ENCODE results near the gene KSR2.

Gene KSR2

GRCh38 chr12:117453961-117454360 is 514.8 kb downstream of the KSR2 start:
- no peak overlapping the region for H3K9ac ChIP-seq (ENCODE audit: low read length)
- no peak overlapping the region for H2AFZ ChIP-seq (ENCODE audit: low read depth, low read length)
- no peaks in the 10 kb centered on the region for H4K20me1 ChIP-seq (ENCODE audit: insufficient read depth, low read length)
- no peak overlapping the region for H3K27ac ChIP-seq (ENCODE audit: low read length)
- TF ChIP-seq CTCF (IDR thresholded peaks at IDR 0.05; ENCODE audit: low read depth, low read length) (no peak), EZH2phosphoT487 (IDR thresholded peaks at IDR 0.05; ENCODE audit: low read depth) (no peak)
- no peaks in the 10 kb centered on the region for H3K36me3 ChIP-seq (replicated peaks; ENCODE audit: low read depth, low read length)
- no peak overlapping the region for H3K4me2 ChIP-seq (ENCODE audit: low read length)
- no peaks in the 10 kb centered on the region for H3K4me1 ChIP-seq (ENCODE audit: low read length)
- H3K4me3 ChIP-seq (ENCODE audit: low read length), result no peak overlapping the region
- H3K27me3 ChIP-seq (ENCODE audit: low read depth, low read length), result peaks cover 3% of the 10 kb centered on the region; the same call in 1 of the 2 replicates
- no peaks in the 10 kb centered on the region for H3K79me2 ChIP-seq (ENCODE audit: low read length)
- no peaks in the 10 kb centered on the region for H3K9me3 ChIP-seq (ENCODE audit: insufficient read depth, low read length)

- Histone ChIP-seq H3K27ac (ENCODE audit: low read length) (no peak overlapping the region), H3K9ac (ENCODE audit: low read length) (no peak overlapping the region), H3K36me3 (replicated peaks; ENCODE audit: low read depth, low read length) (no peaks in the 10 kb centered on the region), H3K9me3 (ENCODE audit: insufficient read depth, low read length) (no peaks in the 10 kb centered on the region), H3K27me3 (ENCODE audit: low read depth, low read length) (peaks cover 3% of the 10 kb centered on the region; the same call in 1 of the 2 replicates), H3K4me3 (ENCODE audit: low read length) (no peak overlapping the region), H3K79me2 (ENCODE audit: low read length) (no peaks in the 10 kb centered on the region), H4K20me1 (ENCODE audit: insufficient read depth, low read length) (no peaks in the 10 kb centered on the region), H2AFZ (ENCODE audit: low read depth, low read length) (no peak overlapping the region), H3K4me2 (ENCODE audit: low read length) (no peak overlapping the region), H3K4me1 (ENCODE audit: low read length) (no peaks in the 10 kb centered on the region)
- TF ChIP-seq CTCF (IDR thresholded peaks at IDR 0.05; ENCODE audit: low read depth, low read length) (no peak), EZH2phosphoT487 (IDR thresholded peaks at IDR 0.05; ENCODE audit: low read depth) (no peak)
Observed at GRCh38 chr12:117452112-117452511, 516.7 kb downstream of the KSR2 start.

GRCh38 chr12:117450209-117450608 is 518.6 kb downstream of the KSR2 start:
- no peaks in the 10 kb centered on the region for H3K27me3 ChIP-seq (ENCODE audit: low read depth, low read length)
- no peak for TF ChIP-seq CTCF (IDR thresholded peaks at IDR 0.05; ENCODE audit: low read depth, low read length)
- TF ChIP-seq EZH2phosphoT487 (IDR thresholded peaks at IDR 0.05; ENCODE audit: low read depth), result no peak
- no peak overlapping the region for H3K4me2 ChIP-seq (ENCODE audit: low read length)
- no peaks in the 10 kb centered on the region for H4K20me1 ChIP-seq (ENCODE audit: insufficient read depth, low read length)
- no peak overlapping the region for H2AFZ ChIP-seq (ENCODE audit: low read depth, low read length)
- H3K4me3 ChIP-seq (ENCODE audit: low read length), result no peak overlapping the region
- no peaks in the 10 kb centered on the region for H3K79me2 ChIP-seq (ENCODE audit: low read length)
- H3K9ac ChIP-seq (ENCODE audit: low read length), result no peak overlapping the region
- no peaks in the 10 kb centered on the region for H3K36me3 ChIP-seq (replicated peaks; ENCODE audit: low read depth, low read length)
- H3K27ac ChIP-seq (ENCODE audit: low read length), result no peak overlapping the region
- H3K9me3 ChIP-seq (ENCODE audit: insufficient read depth, low read length), result no peaks in the 10 kb centered on the region
- no peaks in the 10 kb centered on the region for H3K4me1 ChIP-seq (ENCODE audit: low read length)

- H3K9me3 ChIP-seq (ENCODE audit: insufficient read depth, low read length), result no peaks in the 10 kb centered on the region
- H3K4me2 ChIP-seq (ENCODE audit: low read length), result no peak overlapping the region
- no peaks in the 10 kb centered on the region for H3K79me2 ChIP-seq (ENCODE audit: low read length)
- H2AFZ ChIP-seq (ENCODE audit: low read depth, low read length), result no peak overlapping the region
- no peak overlapping the region for H3K27ac ChIP-seq (ENCODE audit: low read length)
- H3K36me3 ChIP-seq (replicated peaks; ENCODE audit: low read depth, low read length), result no peaks in the 10 kb centered on the region
- no peaks in the 10 kb centered on the region for H4K20me1 ChIP-seq (ENCODE audit: insufficient read depth, low read length)
- H3K4me1 ChIP-seq (ENCODE audit: low read length), result no peaks in the 10 kb centered on the region
- H3K9ac ChIP-seq (ENCODE audit: low read length), result no peak overlapping the region
- TF ChIP-seq EZH2phosphoT487 (IDR thresholded peaks at IDR 0.05; ENCODE audit: low read depth), result no peak
- TF ChIP-seq CTCF (IDR thresholded peaks at IDR 0.05; ENCODE audit: low read depth, low read length), result no peak
- no peaks in the 10 kb centered on the region for H3K27me3 ChIP-seq (ENCODE audit: low read depth, low read length)
- no peak overlapping the region for H3K4me3 ChIP-seq (ENCODE audit: low read length)
Observed at GRCh38 chr12:117447665-117448366, 521.0 kb downstream of the KSR2 start.

Measured in OCI-LY3 (cell line).